Spinal cord (tissue), 10 donors: ENCODE data around the gene RAET1G. TPM values are rescaled to one million over a fixed set of nuclear protein-coding genes. Genes with fewer than 3 reads are reported as not detected.
"Not testable (repeated sequence)": the region's sequence is repeated elsewhere in the genome, so short reads cannot be mapped to it uniquely, and the experiment has no call there.

Experiments used
- DNase-seq, 6 donors: peaks; one replicate each; pipeline versions ENCODE4 v3.0.0 to v3.0.0-alpha.2; 2013 to 2015; ENCODE audit warnings: low spot score in 6 of 6, low read depth in 4 of 6
- H3K27ac ChIP-seq: one replicate; pipeline ENCODE4 v1.5.1; 2013; ENCODE audit warnings: low read depth, low read length, control low read depth
- H3K27me3 ChIP-seq: one replicate; pipeline ENCODE4 v1.6.1; 2013; ENCODE audit warnings: low read length; ENCODE audit not compliant: control insufficient read depth, insufficient read depth
- H3K36me3 ChIP-seq: one replicate; pipeline ENCODE4 v1.6.1; 2013; ENCODE audit warnings: low read length; ENCODE audit not compliant: control insufficient read depth, insufficient read depth
- H3K4me1 ChIP-seq: one replicate; pipeline ENCODE4 v1.6.1; 2013; ENCODE audit warnings: low read length; ENCODE audit not compliant: control insufficient read depth, insufficient read depth
- H3K4me3 ChIP-seq: one replicate; pipeline ENCODE4 v1.5.1; 2013; ENCODE audit warnings: low read depth, low read length, control low read depth
- H3K9me3 ChIP-seq: one replicate; pipeline ENCODE4 v1.6.1; 2013; ENCODE audit warnings: low read length; ENCODE audit not compliant: control insufficient read depth, insufficient read depth
- WGBS: methylation state at CpG from one replicate; pipeline ENCODE4 v1.1.5; 2013; ENCODE audit warnings: missing lambda C conversion rate; ENCODE audit not compliant: insufficient coverage; 5-methylcytosine and 5-hydroxymethylcytosine counted together
- long read RNA-seq, 4 donors: transcript quantifications; one replicate each; lab custom pipeline, GENCODE V29; 2026
- polyA plus RNA-seq, 2 donors: library from polyadenylated mRNA; unstranded; fragments of 120-200 nt; gene quantifications; one replicate each; pipeline ENCODE4 v1.2.1, GENCODE V29; 2013; ENCODE audit not compliant: insufficient read length in 2 of 2
- total RNA-seq, 2 donors: library from RNA; depleted of rRNA in 1 of 2; stranded (reverse); fragments of 120-200 nt in 1 of 2; fragments of >200 nt in 1 of 2; gene quantifications; one replicate each; pipeline versions ENCODE4 v1.2.3 to v1.2.4, GENCODE V29; 2013 to 2014
- donor health status: healthy.

Gene RAET1G, protein sequence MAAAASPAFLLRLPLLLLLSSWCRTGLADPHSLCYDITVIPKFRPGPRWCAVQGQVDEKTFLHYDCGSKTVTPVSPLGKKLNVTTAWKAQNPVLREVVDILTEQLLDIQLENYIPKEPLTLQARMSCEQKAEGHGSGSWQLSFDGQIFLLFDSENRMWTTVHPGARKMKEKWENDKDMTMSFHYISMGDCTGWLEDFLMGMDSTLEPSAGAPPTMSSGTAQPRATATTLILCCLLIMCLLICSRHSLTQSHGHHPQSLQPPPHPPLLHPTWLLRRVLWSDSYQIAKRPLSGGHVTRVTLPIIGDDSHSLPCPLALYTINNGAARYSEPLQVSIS
- total RNA-seq = not detected
- 1 to 10 TPM in 1 of 2 donors, under 1 TPM in 1; 0.70 to 1.7 TPM for polyA plus RNA-seq
- long read RNA-seq, donor 1 = 0 reads
- long read RNA-seq, donor 2 = 0 reads
- long read RNA-seq, donor 3 = 0 reads
- long read RNA-seq, donor 4, partial matches to known transcripts = 0 of 1 reads
- long read RNA-seq, donor 4, other reads (novel, unspliced or antisense) = 0 of 1 reads

DNA sequence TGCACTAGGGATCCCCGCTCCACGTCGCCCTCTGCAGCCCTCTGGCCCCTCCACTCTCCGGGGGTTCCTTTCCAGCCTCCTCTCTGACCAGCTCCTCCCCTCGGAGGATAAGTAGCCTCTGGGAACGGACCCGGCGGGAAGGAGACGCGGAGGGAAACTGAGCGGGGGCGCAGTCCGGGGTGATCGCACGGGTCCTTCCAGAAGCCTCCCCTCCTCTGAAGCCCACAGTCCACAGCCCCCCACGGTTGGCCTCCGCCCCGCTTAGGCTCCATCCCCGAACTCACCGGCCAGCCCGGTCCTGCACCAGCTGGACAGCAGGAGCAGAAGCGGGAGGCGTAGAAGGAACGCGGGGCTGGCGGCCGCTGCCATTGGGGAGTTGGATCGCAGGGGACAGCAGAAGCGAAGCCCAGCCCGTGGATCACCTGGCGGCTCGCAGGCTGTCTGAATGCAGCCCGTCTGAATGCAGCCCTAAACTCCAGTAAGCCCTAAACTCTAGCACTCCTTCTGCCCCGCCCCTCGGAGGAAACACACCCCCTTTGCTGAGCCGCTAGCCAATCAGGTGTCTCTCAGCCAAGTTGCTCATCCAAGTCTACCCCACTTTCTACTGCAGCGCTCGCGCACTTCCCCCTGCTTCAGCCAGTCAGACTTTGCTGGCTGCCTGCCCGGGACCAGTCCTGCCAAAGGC is at the start of gene RAET1G:
Gene RAET1G (minus strand): TSS at position 480 of the 685 bp plus-strand sequence. CDS start 111 bp downstream, at position 369.
- 1% methylated on average over 38 of the region's 40 CpGs for WGBS
- Histone ChIP-seq H3K9me3 (no peaks in the 10 kb centered on the region), H3K4me3 (peak within 1 kb of the TSS; percentile 51), H3K36me3 (no peaks in the 10 kb centered on the region), H3K27me3 (peaks cover 55% of the 10 kb centered on the region), H3K27ac (no peak within 1 kb of the TSS), H3K4me1 (peaks cover 29% of the 10 kb centered on the region)
- peak in 4 of 6 donors; percentile 63 to 94 (median 83) for DNase-seq

DNA sequence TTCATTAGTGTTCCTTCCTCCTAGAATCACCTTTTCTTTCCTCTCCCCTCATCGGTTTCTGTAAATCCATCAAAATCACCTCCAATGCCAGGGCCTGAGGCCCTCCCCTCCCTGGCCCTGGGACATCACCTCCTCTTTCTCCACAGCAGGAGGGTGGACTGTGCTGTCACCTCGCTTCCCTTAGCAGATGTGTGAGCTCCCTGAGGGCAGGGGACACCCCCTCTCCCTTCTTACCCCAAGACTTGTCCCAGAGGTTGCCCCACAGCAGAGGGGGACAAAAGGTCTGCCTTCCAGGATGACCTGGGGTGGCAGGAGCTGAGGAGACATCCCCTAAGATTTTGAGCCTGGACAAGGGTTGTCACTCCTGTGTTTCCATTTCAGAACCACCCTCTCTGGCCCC is 46.7 kb upstream of the RAET1G start:
- Histone ChIP-seq H3K27ac (no peak overlapping the region), H3K9me3 (peaks cover 3% of the 10 kb centered on the region), H3K36me3 (no peaks in the 10 kb centered on the region), H3K27me3 (peaks cover 47% of the 10 kb centered on the region), H3K4me1 (peaks cover 10% of the 10 kb centered on the region), H3K4me3 (no peak overlapping the region)
- DNase-seq = no peak
- WGBS = 75% methylated on average over 1 of the region's 2 CpGs

DNA sequence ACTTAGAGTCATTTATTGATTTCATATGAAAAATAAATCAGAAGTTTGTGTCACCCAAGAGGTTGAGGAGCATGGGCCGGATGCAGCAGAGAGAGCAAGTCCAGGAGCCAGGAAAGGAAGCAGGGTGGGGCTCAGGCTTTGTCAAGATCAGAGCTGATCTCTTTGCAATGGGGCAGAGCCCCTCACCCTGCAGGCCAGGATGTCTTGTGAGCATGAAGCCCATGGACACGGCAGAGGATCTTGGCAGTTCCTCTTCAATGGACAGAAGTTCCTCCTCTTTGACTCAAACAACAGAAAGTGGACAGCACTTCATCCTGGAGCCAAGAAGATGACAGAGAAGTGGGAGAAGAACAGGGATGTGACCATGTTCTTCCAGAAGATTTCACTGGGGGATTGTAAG is 46.0 kb upstream of the RAET1G start:
- H3K4me3 ChIP-seq, H3K9me3 ChIP-seq, H3K27ac ChIP-seq, DNase-seq, H3K36me3 ChIP-seq: not testable (repeated sequence)
- H3K4me1 ChIP-seq = peaks cover 17% of the 10 kb centered on the region
- WGBS = 75% methylated on average over 2 of the region's 2 CpGs
- peaks cover 47% of the 10 kb centered on the region for H3K27me3 ChIP-seq

DNA sequence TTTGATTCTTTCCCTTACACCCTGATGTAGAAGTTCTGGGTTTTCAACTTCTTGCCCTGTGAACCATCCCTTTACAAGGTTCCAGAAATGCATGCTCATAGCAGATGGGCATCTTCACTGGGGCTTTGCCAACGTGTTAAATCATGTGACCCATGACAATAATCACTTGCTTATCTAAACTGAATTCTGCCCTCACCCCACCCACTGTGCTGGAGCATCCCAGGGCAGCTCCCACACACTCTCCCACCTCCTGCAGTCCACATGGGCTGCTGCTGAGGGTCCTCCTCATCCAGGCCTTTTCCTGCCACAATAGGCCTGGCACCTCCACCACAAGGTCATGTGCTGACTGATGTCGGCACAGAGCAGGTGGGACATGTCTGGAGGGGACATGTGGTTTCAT is 45.1 kb upstream of the RAET1G start:
- H3K9me3 ChIP-seq, H3K4me3 ChIP-seq, H3K36me3 ChIP-seq, DNase-seq, H3K27ac ChIP-seq: not testable (repeated sequence)
- whole genome bisulfite sequencing = 61% methylated on average over 2 of the region's 2 CpGs
- H3K4me1 ChIP-seq = peaks cover 26% of the 10 kb centered on the region
- peaks cover 49% of the 10 kb centered on the region for H3K27me3 ChIP-seq

DNA sequence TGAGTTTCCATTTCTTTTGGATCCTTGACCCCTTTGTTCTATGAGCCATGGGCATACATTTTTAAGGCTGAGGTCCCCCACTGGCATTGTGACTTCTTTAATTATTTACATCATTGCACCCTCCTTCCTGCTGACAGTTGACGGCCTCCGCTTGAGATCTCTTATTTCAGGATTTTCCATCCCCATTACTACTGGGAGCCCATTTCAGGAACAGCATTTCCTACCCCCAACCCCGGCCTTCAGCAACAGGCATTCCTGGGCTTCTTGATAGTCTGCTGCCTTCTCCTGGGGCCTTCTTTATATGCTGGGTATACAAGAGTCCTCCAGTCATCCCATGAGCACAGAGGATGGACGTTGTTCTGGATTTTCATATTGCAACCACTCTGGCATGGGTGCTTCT is 44.7 kb upstream of the RAET1G start:
- 73% methylated on average over 4 of the region's 4 CpGs for WGBS
- Histone ChIP-seq H3K27ac (no peak overlapping the region), H3K9me3 (peaks cover 3% of the 10 kb centered on the region), H3K36me3 (no peaks in the 10 kb centered on the region), H3K4me3 (no peak overlapping the region), H3K4me1 (peaks cover 28% of the 10 kb centered on the region), H3K27me3 (peaks cover 53% of the 10 kb centered on the region)
- DNase-seq = no peak

DNA sequence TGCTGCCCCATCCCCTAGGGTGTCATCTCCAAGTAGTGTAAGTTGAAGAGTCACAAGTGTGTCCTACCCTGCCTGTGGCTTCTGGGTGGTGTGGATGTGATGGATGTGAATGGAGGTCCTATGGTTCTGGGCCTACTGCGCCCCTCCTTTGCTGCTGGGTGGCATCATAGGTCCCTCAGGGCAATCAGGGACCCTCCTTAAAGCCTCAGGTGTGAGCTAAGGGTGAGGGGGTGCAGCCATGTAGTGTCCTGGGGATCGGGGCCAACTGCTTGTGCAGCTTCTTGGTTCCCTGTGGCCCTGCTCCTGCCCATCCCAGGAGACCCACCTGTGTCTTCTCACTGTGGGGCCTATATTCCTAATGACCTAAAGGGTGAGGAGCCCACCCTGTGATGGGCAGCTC is 43.4 kb upstream of the RAET1G start:
- 64% methylated on average over 2 of the region's 2 CpGs for WGBS
- not testable (repeated sequence) for H3K27ac ChIP-seq, H3K36me3 ChIP-seq, H3K4me3 ChIP-seq, DNase-seq, H3K9me3 ChIP-seq
- Histone ChIP-seq H3K4me1 (peaks cover 28% of the 10 kb centered on the region), H3K27me3 (peaks cover 64% of the 10 kb centered on the region)

DNA sequence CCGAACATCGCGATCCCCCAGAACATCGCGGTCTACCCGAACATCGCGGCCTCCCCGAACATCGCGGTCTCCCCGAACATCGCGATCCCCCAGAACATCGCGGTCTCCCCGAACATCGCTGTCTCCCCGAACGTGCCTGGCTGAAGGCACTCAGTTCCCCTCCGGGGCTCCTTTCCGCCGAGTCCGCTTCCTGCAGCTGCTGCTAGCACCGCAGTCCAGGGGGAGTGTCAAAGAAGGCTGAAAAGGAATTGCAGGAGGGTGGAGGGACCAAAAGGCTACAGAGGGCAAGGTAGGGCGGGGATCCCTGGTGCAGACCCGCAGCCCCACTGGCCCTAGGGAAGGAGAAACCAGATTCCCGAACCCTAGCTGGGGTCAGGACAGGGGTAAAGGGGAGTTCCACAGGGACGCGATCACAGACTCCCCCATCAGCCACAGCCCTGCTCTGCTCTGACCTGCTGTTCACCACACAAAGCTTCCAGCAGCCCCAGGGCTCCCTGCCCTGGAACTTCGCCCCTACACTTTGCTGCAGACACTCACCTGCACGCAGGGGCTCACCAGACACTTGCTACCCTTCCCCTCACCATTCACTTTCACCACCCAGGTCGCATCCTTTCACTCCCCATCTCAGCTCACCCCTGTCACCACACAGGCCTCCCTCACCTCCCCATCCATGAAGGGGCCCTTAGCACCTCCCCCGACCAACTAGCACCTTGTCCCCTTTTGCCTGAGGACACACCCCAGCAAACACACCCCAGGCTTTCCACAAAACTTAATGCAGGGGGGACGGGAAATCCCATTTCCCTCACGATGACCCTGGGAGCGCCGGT is 42.5 kb upstream of the RAET1G start:
- Histone ChIP-seq H3K27me3 (peaks cover 73% of the 10 kb centered on the region), H3K36me3 (no peaks in the 10 kb centered on the region), H3K4me3 (peak overlapping the region; percentile 39), H3K4me1 (peaks cover 28% of the 10 kb centered on the region), H3K27ac (no peak overlapping the region), H3K9me3 (no peaks in the 10 kb centered on the region)
- peak in 2 of 6 donors; percentile 36 to 49 for DNase-seq
- 6% methylated on average over 38 of the region's 38 CpGs for WGBS

DNA sequence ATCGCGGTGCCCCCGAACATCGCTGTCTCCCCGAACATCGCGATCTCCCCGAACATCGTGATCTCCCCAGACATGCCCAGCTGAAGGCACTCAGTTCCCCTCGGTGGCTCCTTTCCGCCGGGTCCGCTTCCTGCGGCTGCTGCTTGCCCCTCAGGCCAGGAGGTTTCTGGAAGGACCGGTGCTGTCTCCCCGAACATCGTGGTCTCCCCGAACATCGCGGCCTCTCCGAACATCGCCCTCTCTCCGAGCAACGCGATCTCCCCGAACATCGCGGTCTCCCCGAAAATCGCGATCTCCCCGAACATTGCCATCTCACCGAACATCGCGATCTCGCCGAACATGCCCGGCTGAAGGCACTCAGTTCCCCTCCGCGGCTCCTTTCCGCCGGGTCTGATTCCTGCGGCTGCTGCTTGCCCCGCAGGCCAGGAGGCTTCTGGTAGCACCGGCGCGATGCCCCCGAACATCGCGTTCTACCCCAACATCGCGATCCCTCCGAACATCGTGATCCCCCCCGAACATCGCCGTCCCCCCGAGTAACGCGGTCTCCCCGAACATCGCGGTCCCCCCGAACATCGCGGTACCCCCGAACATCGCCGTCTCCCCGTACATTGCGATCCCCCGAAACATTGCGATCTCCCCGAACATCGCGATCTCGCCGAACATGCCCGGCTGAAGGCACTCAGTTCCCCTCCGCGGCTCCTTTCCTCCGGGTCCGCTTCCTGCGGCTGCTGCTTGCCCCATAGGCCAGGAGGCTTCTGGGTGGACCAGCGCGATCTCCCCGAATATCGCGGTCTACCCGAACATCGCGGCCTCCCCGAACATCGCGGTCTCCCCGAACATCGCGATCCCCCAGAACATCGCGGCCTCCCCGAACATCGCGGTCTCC is 41.6 kb upstream of the RAET1G start:
- no peaks in the 10 kb centered on the region for H3K9me3 ChIP-seq
- peaks cover 74% of the 10 kb centered on the region for H3K27me3 ChIP-seq
- H3K36me3 ChIP-seq = no peaks in the 10 kb centered on the region
- DNase-seq = peak in 2 of 6 donors; percentile 36 to 47
- H3K4me3 ChIP-seq = peak overlapping the region; percentile 39
- H3K4me1 ChIP-seq = peaks cover 28% of the 10 kb centered on the region
- WGBS = under 1% methylated on average over 103 of the region's 103 CpGs
- no peak overlapping the region for H3K27ac ChIP-seq
